Suprapubic skin (tissue), 3 donors: Measurements from ENCODE around the gene ZNF385D.

Experiments
- CTCF ChIP-seq, 2 donors: fragments of 200-600 bp in 1 of 2; fragments of 450-650 bp in 1 of 2; sonication (generic) in 1 of 2; IDR thresholded peaks; one replicate each; pipeline ENCODE4 v1.5.1; 2016 to 2019; ENCODE audit warnings: antibody characterized with exemption in 2 of 2, mild to moderate bottlenecking in 1 of 2, moderate library complexity in 1 of 2
- POLR2A ChIP-seq, 2 donors: fragments of 450-650 bp; IDR thresholded peaks; one replicate each; pipeline ENCODE4 v1.6.1; 2017; ENCODE audit warnings: antibody characterized with exemption in 2 of 2, mild to moderate bottlenecking in 2 of 2, moderate library complexity in 2 of 2

- no peak for TF ChIP-seq CTCF (IDR thresholded peaks at IDR 0.05)
- TF ChIP-seq POLR2A (IDR thresholded peaks at IDR 0.05) = no peak
Observed at GRCh38 chr3:21544076-21544462, 206.9 kb downstream of the ZNF385D start.
